HL-60 (cell line): ENCODE data around the gene IBA57.

Experiments used
- DNase-seq, 2 experiments: peaks; one replicate each; pipeline ENCODE4 v3.0.0-alpha.2; 2010 to 2020; ENCODE audit warnings: low read depth in 1 of 2, low spot score in 1 of 2
- H3K27ac ChIP-seq: fragments of 250-450 bp; sonication (Bioruptor Pico); replicated peaks from 2 replicates; pipeline ENCODE4 v1.5.1; 2020; ENCODE audit warnings: mild to moderate bottlenecking, moderate library complexity
- H3K27me3 ChIP-seq: fragments of 250-450 bp; sonication (Bioruptor Pico); 2 replicates; pipeline ENCODE4 v1.5.1; 2021; ENCODE audit warnings: mild to moderate bottlenecking, moderate library complexity; ENCODE audit not compliant: insufficient read depth, poor library complexity, severe bottlenecking
- H3K4me3 ChIP-seq: replicated peaks from 2 replicates; pipeline ENCODE4 v1.5.1; 2011; ENCODE audit warnings: mild to moderate bottlenecking, control low read depth, low read length; ENCODE audit not compliant: insufficient read depth
- CTCF ChIP-seq: IDR thresholded peaks from one replicate; pipeline ENCODE4 v1.5.1; 2011; ENCODE audit warnings: low read length, control low read depth, inconsistent platforms; ENCODE audit not compliant: insufficient read depth
- GABPA ChIP-seq: IDR thresholded peaks from 2 replicates; pipeline ENCODE4 v1.6.1; 2012; ENCODE audit warnings: low read depth
- POLR2AphosphoS5 ChIP-seq: IDR thresholded peaks from 2 replicates; pipeline ENCODE4 v1.6.1; 2012; ENCODE audit warnings: low read depth
- REST ChIP-seq: IDR thresholded peaks from 2 replicates; pipeline ENCODE4 v1.6.1; 2012; ENCODE audit warnings: low read depth; ENCODE audit not compliant: insufficient replicate concordance
- SPI1 ChIP-seq: IDR thresholded peaks from 2 replicates; pipeline ENCODE4 v1.6.1; 2012; ENCODE audit warnings: low read depth, mild to moderate bottlenecking, borderline replicate concordance

The IBA57 gene

GRCh38 chr1:228178737-228179684, 13.4 kb downstream of the IBA57 start:
- TF ChIP-seq CTCF (no peak), POLR2AphosphoS5 (no peak), GABPA (no peak), SPI1 (no peak), REST (no peak)
- Histone ChIP-seq H3K27me3 (no peaks in the 10 kb centered on the region), H3K4me3 (no peak overlapping the region), H3K27ac (no peak overlapping the region)
- no peak for DNase-seq

- TF ChIP-seq POLR2AphosphoS5 (no peak), SPI1 (no peak), REST (no peak), GABPA (no peak), CTCF (no peak)
These were observed 14.8 kb downstream of the IBA57 start for GRCh38 chr1:228180271-228180958.

GRCh38 chr1:228180959-228181644, 15.5 kb downstream of the IBA57 start:
- no peak for TF ChIP-seq SPI1
- no peak for TF ChIP-seq POLR2AphosphoS5
- no peak for TF ChIP-seq GABPA
- TF ChIP-seq REST: no peak
- TF ChIP-seq CTCF: no peak
- Histone ChIP-seq H3K27ac (no peak overlapping the region), H3K27me3 (no peaks in the 10 kb centered on the region), H3K4me3 (no peak overlapping the region)
- no peak for DNase-seq

More at GRCh38 chr1:228180271-228180958, 14.8 kb downstream of the IBA57 start:
- Histone ChIP-seq H3K27ac (no peak overlapping the region), H3K27me3 (no peaks in the 10 kb centered on the region), H3K4me3 (no peak overlapping the region)
- no peak for DNase-seq
